ENCODE results near the gene PCAT6.

DNA sequence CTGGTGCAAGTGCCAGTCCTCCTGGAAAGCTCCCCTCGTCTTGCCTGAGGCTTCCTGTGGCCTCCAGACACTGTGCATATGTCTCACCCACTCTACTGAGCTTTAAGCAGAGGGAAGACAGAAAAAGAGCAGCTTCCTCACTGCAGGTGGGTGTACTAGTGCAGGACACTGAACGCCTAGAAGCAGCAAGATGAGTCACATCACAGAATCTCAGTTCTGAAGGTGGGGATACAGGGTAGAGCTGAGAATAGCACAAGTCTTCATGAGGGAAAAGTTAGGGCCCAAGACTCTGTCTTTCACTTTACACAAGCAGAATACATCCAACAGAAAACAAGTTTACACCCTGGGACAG lies 37.4 kb downstream of the PCAT6 start:
- TF ChIP-seq, protein P1, sequence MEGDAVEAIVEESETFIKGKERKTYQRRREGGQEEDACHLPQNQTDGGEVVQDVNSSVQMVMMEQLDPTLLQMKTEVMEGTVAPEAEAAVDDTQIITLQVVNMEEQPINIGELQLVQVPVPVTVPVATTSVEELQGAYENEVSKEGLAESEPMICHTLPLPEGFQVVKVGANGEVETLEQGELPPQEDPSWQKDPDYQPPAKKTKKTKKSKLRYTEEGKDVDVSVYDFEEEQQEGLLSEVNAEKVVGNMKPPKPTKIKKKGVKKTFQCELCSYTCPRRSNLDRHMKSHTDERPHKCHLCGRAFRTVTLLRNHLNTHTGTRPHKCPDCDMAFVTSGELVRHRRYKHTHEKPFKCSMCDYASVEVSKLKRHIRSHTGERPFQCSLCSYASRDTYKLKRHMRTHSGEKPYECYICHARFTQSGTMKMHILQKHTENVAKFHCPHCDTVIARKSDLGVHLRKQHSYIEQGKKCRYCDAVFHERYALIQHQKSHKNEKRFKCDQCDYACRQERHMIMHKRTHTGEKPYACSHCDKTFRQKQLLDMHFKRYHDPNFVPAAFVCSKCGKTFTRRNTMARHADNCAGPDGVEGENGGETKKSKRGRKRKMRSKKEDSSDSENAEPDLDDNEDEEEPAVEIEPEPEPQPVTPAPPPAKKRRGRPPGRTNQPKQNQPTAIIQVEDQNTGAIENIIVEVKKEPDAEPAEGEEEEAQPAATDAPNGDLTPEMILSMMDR (IDR thresholded peaks at IDR 0.05), result no peak
- no peak for TF ChIP-seq POLR2A (IDR thresholded peaks at IDR 0.05)
